ENCODE results near the gene KIF14.
"Not testable (repeated sequence)": the region's sequence is repeated elsewhere in the genome, so short reads cannot be mapped to it uniquely, and the experiment has no call there.

The KIF14 gene

DNA sequence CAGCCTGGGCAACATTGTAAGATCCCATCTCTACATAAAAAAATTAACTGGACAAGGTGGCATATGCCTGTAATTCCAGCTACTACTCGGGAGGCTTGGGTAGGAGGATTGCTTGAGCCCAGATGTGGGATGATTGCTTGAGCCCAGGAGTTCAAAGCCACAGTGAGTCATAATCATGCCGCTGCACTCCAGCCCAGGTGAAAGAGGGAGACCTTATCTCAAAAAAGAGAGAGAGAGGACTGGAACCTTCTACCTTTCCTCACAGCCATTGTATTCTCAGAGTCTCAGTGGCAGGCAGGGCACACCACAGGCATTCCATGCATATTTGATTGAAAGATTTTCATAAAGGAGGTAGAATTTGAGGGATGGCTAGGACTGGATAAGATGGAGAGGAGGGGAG, 78.4 kb downstream of the KIF14 start:
- DNase-seq, result no peak

DNA sequence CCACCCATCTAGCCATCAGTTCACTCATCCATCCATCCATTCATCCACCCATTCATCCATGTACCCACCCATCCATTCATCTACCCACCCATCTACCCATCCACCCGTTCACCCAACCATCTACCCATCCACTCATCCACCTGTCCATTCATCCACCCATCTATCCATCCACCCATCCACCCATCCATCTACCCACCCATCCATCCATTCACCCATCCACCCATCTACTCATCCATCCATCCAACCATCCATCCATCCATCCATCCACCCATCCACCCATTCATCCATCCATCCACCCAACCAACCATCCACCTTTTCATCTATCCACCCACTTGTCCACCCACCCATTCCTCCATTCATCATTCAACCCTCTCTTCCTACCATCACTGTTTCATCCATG, 80.3 kb downstream of the KIF14 start:
- no peak for DNase-seq

GRCh38 chr1:200538179-200538578, 82.4 kb downstream of the KIF14 start:
- DNase-seq, result no peak

GRCh38 chr1:200535605-200536004, 84.9 kb downstream of the KIF14 start:
- DNase-seq, result no peak

DNA sequence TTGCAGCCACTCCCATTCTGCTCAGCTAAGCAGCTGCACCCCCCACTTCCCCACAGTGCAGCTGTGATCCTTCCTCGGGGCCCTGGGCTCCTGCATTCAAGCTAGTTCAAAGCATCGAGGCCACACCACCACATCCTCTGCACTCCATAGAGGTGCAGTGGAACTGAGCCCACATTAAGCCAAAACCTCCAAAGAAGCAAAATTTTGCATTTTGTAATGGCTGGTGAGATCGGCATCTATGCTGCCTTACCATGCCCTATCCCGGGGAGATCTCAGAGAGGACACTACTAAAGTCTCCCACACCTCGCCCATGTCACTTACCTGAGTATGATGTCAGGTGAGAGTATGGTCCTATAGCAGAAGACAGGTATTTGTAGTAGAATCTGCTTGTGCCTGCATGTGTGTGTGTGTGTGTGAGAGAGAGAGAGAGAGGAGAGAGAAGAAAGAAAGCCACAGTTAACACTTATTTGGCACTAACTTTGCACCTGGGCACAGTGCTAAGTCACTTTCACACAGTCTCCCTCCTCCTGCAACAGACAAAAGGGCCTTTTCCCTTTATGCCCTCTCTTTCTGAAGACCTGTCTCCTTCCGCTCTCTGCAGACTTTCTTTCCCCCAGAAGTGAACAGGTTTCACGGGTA, 89.8 kb downstream of the KIF14 start:
- peak; percentile 47 for DNase-seq

DNA sequence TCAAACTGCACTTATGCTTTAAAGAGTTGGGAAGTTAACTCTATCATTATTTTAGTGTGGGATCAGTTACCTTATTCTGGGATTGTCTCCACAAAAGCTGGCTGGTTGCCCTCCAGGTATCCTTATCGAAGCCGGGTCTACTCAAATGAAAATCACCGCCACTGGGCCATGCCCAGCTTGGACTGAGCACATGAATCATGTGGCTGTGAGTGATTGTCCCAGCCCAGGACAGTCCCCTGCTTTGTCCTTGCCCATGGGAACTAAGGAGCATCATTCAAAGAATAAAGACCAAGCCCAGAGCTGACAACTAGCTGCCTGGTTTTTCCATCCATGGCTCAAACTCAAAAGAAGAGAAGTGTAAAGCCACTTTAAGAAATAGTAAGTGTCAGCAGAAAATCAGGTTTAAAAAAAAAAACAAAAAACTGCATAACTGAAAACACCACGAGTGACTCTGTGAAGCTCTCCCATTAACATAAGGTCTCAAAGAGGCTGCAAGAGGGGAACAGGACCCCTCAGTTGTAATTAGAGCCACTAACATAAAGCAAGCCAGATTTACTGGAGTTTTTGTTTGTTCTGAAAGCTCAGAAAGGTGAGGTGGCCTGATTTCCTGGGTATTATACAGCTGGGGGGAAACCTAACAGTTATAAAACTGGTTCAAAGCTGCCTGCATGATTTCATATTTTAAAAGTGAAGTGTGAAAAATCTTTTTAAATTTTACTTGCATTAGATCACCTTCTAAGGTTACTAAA, 91.5 kb downstream of the KIF14 start:
- DNase-seq, result no peak

DNA sequence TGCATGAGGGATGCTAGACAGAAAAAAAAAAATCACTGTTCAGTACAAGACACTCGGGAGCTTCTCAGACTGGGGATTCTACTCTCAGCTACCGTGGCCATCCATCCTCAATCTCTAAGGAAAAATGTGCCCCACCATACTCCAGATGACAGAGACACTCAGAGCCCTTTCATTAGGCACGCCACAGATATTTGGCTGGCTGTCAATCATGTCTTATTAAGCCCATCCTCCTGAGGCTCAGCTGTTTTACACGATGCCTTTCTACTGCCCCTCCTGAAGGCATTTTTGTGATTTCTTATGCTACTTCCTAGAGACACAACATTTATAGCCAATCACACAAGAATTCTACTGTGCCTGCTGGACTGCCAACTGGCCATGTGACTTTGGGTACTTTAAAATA, 92.9 kb downstream of the KIF14 start:
- no peak for DNase-seq

- DNase-seq, result no peak
These were observed 93.6 kb downstream of the KIF14 start for GRCh38 chr1:200526709-200527612.

- no peak for DNase-seq
These were observed 95.2 kb downstream of the KIF14 start for GRCh38 chr1:200525090-200525987.

GRCh38 chr1:200524551-200524950, 96.0 kb downstream of the KIF14 start:
- DNase-seq, result not testable (repeated sequence)

- no peak for DNase-seq
These were observed 96.5 kb downstream of the KIF14 start for GRCh38 chr1:200524092-200524491.

GRCh38 chr1:200520735-200521134, 99.8 kb downstream of the KIF14 start:
- no peak for DNase-seq

GRCh38 chr1:200518524-200518923, 102.0 kb downstream of the KIF14 start:
- DNase-seq, result no peak

GRCh38 chr1:200512191-200512590, 108.4 kb downstream of the KIF14 start:
- DNase-seq, result no peak

DNA sequence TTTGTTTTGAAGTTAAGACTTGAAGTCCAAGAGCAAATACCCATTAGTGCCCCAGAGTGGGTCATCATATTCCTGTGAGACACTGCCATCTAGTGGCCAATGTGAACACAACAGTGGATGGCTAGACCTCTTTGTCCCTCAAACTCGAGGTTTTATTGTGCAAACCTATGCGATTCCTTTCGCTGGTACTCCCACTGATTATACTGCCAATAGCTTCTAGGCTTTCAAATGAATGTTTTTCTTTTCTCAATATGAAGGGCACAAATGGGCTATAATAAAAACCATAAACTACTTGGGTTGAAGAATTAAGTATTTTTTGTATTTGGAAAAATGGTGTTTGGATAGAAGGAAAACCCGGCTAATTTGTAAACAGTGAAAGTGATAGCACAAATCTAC, 110.3 kb downstream of the KIF14 start:
- peak; percentile 37 for DNase-seq

DNA sequence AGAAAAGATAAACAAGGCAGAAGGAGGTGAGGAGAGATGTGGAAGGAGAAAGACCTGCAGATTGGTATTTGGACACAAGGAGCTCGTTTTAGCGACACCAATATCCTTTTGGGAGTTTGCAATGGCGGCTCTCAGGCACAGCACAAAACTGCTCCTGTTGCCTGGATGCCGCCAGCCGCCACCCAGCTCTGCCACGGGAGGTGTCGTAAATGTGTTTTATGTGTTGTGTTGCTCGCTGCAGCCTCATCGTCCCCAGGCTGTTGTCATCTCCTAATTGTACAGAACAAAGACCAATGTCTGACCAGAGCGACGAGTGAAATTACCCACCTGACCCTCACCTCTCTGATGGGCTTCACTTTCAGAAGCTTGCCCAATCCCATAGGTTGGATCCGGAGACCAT, 114.1 kb downstream of the KIF14 start:
- DNase-seq, result no peak

DNA sequence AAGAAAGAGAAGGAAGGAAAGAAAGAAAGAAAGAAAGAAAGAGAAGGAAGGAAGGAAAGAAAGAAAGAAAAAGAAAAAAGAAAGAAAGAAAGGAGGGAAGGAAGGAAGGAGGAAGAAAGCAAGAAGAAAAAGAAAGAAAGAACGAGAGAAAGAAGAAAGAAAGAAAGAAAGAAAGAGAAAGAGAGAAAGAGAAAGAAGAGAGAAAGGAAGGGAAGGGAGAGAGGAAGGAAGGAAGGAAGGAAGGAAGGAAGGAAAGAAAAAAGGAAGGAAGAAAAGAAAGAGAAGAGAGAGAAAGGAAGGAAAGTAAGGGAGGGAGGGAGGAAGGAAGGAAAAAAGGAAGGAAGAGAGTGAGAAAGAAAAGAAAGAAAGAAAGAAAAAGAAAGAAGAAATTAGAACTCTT, 115.3 kb downstream of the KIF14 start:
- DNase-seq, result no peak

Measured in activated effector memory CD4-positive, alpha-beta T cell treated with Interleukin-2 at 50 U/mL for 16 hours (primary cell).